ENCODE results near the gene PLXNB2.

The PLXNB2 gene, protein sequence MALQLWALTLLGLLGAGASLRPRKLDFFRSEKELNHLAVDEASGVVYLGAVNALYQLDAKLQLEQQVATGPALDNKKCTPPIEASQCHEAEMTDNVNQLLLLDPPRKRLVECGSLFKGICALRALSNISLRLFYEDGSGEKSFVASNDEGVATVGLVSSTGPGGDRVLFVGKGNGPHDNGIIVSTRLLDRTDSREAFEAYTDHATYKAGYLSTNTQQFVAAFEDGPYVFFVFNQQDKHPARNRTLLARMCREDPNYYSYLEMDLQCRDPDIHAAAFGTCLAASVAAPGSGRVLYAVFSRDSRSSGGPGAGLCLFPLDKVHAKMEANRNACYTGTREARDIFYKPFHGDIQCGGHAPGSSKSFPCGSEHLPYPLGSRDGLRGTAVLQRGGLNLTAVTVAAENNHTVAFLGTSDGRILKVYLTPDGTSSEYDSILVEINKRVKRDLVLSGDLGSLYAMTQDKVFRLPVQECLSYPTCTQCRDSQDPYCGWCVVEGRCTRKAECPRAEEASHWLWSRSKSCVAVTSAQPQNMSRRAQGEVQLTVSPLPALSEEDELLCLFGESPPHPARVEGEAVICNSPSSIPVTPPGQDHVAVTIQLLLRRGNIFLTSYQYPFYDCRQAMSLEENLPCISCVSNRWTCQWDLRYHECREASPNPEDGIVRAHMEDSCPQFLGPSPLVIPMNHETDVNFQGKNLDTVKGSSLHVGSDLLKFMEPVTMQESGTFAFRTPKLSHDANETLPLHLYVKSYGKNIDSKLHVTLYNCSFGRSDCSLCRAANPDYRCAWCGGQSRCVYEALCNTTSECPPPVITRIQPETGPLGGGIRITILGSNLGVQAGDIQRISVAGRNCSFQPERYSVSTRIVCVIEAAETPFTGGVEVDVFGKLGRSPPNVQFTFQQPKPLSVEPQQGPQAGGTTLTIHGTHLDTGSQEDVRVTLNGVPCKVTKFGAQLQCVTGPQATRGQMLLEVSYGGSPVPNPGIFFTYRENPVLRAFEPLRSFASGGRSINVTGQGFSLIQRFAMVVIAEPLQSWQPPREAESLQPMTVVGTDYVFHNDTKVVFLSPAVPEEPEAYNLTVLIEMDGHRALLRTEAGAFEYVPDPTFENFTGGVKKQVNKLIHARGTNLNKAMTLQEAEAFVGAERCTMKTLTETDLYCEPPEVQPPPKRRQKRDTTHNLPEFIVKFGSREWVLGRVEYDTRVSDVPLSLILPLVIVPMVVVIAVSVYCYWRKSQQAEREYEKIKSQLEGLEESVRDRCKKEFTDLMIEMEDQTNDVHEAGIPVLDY (N-terminal part only)

DNA sequence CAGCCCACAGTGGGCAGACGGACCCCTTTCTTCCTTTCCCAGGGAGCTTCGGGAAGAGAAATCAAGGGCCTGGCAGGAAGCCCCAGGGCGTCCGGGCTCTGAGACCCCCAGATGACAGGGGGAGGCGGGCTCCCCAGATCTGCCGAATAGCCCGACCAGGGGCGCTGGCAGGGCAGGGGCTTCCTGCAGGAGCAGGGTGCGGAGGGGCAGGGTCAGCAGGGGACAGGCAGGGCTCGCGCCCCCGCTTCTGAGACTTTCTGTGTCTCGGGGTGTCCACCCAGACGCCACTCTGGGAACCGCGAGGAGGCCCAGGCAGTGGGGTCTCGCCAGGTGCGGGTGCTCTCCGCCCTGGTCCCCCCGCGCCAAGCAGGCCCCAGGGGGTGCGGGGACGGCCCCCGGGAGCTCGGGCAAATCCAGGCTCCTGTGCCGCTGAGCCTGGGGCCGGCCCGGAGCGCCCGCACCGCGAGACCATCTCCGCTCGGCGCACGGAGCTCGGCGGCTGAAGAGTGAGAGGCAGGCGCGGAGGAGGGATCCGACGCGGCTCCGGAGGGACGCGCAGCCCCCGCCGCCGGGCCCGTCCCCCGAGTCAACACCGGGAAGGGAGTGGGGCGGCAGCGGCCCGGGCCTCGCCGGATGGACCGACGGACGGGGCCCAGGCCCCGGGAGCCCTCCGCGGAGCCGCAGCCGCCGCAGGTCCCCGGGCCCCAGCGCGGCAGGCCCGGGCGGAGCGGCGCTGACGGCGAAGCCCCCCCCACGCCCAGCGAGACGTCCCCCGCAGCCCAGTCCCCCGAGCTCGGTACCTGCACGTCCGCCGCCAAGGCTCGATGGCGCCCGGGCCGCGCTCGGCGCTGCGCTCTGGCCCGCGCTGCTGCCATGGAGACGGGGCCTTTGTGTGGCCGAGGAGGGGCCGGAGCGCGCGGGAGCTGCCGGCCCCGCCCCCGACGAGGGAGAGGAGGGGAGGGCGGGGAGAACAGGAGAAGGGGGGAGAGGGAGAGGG lies at the start of gene PLXNB2:
Gene PLXNB2 (minus strand): TSS at position 894 of the 997 bp plus-strand sequence. CDS start 17,062 bp downstream, outside the sequence.
- H3K4me1 ChIP-seq (ENCODE audit: low read length): peaks cover 38% of the 10 kb centered on the region
- peak within 1 kb of the TSS; percentile 95 for H3K9ac ChIP-seq (ENCODE audit: low read length)
- H4K20me1 ChIP-seq (ENCODE audit: insufficient read depth, low read length): peaks cover 17% of the 10 kb centered on the region
- H3K4me2 ChIP-seq (ENCODE audit: low read length): peak within 1 kb of the TSS; percentile 90
- no peak within 1 kb of the TSS for H2AFZ ChIP-seq (ENCODE audit: low read depth, low read length)
- H3K27me3 ChIP-seq (ENCODE audit: low read depth, low read length): no peaks in the 10 kb centered on the region
- peak within 1 kb of the TSS; percentile 92 for H3K27ac ChIP-seq (ENCODE audit: low read length)
- TF ChIP-seq EZH2phosphoT487 (IDR thresholded peaks at IDR 0.05; ENCODE audit: low read depth): no peak
- TF ChIP-seq, protein P1, sequence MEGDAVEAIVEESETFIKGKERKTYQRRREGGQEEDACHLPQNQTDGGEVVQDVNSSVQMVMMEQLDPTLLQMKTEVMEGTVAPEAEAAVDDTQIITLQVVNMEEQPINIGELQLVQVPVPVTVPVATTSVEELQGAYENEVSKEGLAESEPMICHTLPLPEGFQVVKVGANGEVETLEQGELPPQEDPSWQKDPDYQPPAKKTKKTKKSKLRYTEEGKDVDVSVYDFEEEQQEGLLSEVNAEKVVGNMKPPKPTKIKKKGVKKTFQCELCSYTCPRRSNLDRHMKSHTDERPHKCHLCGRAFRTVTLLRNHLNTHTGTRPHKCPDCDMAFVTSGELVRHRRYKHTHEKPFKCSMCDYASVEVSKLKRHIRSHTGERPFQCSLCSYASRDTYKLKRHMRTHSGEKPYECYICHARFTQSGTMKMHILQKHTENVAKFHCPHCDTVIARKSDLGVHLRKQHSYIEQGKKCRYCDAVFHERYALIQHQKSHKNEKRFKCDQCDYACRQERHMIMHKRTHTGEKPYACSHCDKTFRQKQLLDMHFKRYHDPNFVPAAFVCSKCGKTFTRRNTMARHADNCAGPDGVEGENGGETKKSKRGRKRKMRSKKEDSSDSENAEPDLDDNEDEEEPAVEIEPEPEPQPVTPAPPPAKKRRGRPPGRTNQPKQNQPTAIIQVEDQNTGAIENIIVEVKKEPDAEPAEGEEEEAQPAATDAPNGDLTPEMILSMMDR (IDR thresholded peaks at IDR 0.05; ENCODE audit: low read depth, low read length): no peak
- no peaks in the 10 kb centered on the region for H3K36me3 ChIP-seq (replicated peaks; ENCODE audit: low read depth, low read length)
- H3K4me3 ChIP-seq (ENCODE audit: low read length): peak within 1 kb of the TSS; percentile 86
- peaks cover 49% of the 10 kb centered on the region for H3K79me2 ChIP-seq (ENCODE audit: low read length)
- no peaks in the 10 kb centered on the region for H3K9me3 ChIP-seq (ENCODE audit: insufficient read depth, low read length)

DNA sequence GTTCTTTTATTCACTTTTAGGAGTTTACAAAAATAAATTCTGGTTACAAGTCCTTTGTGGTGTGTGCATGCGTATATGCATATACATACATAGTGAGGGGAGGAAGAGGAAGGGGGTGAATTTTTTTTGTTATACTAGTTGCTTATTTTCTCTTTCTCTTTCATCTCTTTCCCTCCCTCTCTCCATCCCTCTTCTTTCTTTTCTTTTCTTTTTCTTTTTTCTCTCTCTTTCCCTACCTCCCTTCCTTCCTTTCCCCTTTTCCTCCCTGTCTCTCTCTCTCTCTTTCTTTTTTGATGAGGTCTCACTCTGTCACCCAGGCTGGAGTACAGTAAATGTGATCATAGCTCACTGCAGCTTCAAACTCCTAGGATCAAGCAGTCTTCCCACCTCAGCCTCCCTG lies 49.8 kb upstream of the PLXNB2 start:
- peaks cover 4% of the 10 kb centered on the region; the same call in 1 of the 2 replicates for H4K20me1 ChIP-seq (ENCODE audit: insufficient read depth, low read length)

DNA sequence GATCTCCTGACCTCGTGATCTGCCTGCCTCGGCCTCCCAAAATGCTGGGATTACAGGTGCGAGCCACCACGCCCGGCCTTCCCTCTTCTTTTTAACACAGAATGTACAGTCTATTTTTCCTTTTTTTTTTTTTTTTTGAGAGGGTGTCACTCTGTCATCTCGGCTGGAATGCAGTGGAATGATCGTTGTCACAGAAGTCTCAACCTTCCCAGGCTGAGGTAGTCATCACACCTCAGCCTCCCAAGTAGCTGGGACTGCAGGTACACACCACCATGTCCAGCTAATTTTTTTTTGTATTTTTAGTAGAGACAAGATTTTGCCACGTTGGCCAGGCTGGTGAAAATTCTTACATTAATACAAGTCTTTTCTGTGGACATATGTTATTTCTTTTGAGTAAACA lies 48.7 kb upstream of the PLXNB2 start:
- Histone ChIP-seq H3K79me2 (ENCODE audit: low read length) (peaks cover 26% of the 10 kb centered on the region), H3K4me1 (ENCODE audit: low read length) (no peaks in the 10 kb centered on the region)
- no peak for TF ChIP-seq EZH2phosphoT487 (IDR thresholded peaks at IDR 0.05; ENCODE audit: low read depth)
- TF ChIP-seq, protein P1 (IDR thresholded peaks at IDR 0.05; ENCODE audit: low read depth, low read length): no peak

More for the DNA sequence above, 49.8 kb upstream of the PLXNB2 start:
- no peaks in the 10 kb centered on the region for H3K9me3 ChIP-seq (ENCODE audit: insufficient read depth, low read length)
- no peak overlapping the region for H3K27ac ChIP-seq (ENCODE audit: low read length)
- no peaks in the 10 kb centered on the region for H3K4me1 ChIP-seq (ENCODE audit: low read length)
- no peaks in the 10 kb centered on the region for H3K27me3 ChIP-seq (ENCODE audit: low read depth, low read length)
- no peak overlapping the region for H3K4me3 ChIP-seq (ENCODE audit: low read length)
- H3K4me2 ChIP-seq (ENCODE audit: low read length): no peak overlapping the region
- no peak for TF ChIP-seq EZH2phosphoT487 (IDR thresholded peaks at IDR 0.05; ENCODE audit: low read depth)
- H3K36me3 ChIP-seq (replicated peaks; ENCODE audit: low read depth, low read length): peaks cover 2% of the 10 kb centered on the region
- H3K79me2 ChIP-seq (ENCODE audit: low read length): peaks cover 37% of the 10 kb centered on the region
- H3K9ac ChIP-seq (ENCODE audit: low read length): no peak overlapping the region
- no peak overlapping the region for H2AFZ ChIP-seq (ENCODE audit: low read depth, low read length)

More for the DNA sequence above, 48.7 kb upstream of the PLXNB2 start:
- H3K4me2 ChIP-seq (ENCODE audit: low read length): no peak overlapping the region
- H3K9ac ChIP-seq (ENCODE audit: low read length): no peak overlapping the region
- H3K4me3 ChIP-seq (ENCODE audit: low read length): no peak overlapping the region
- H2AFZ ChIP-seq (ENCODE audit: low read depth, low read length): no peak overlapping the region
- H3K27ac ChIP-seq (ENCODE audit: low read length): no peak overlapping the region
- peaks cover 2% of the 10 kb centered on the region for H3K36me3 ChIP-seq (replicated peaks; ENCODE audit: low read depth, low read length)
- no peaks in the 10 kb centered on the region for H3K27me3 ChIP-seq (ENCODE audit: low read depth, low read length)
- no peaks in the 10 kb centered on the region for H3K9me3 ChIP-seq (ENCODE audit: insufficient read depth, low read length)
- H4K20me1 ChIP-seq (ENCODE audit: insufficient read depth, low read length): peaks cover 3% of the 10 kb centered on the region; the same call in 1 of the 2 replicates

Data from OCI-LY3 (cell line).